Fibroblast of lung (primary cell): ENCODE results near the gene QSOX2. TPM values are rescaled to one million over a fixed set of nuclear protein-coding genes. Genes with fewer than 3 reads are reported as not detected.

Experiments used
- DNase-seq, 2 donors: peaks; one replicate each; pipeline versions ENCODE4 v3.0.0 to v3.0.0-alpha.2; 2010; ENCODE audit warnings: low read depth in 2 of 2
- H2AFZ ChIP-seq: 2 replicates; pipeline ENCODE4 v1.5.1; 2012; ENCODE audit warnings: low read length, control low read depth, inconsistent platforms
- H3K27ac ChIP-seq: 2 replicates; pipeline ENCODE4 v1.5.1; 2011; ENCODE audit warnings: low read length, control low read depth; ENCODE audit not compliant: insufficient read depth
- H3K27me3 ChIP-seq: 2 replicates; pipeline ENCODE4 v1.5.1; 2011; ENCODE audit warnings: mild to moderate bottlenecking, low read length; ENCODE audit not compliant: control insufficient read depth, insufficient read depth
- H3K36me3 ChIP-seq: 2 replicates; pipeline ENCODE4 v1.5.1; 2011; ENCODE audit warnings: low read length; ENCODE audit not compliant: control insufficient read depth, insufficient read depth
- H3K4me1 ChIP-seq: 2 replicates; pipeline ENCODE4 v1.5.1; 2011; ENCODE audit warnings: low read length; ENCODE audit not compliant: control insufficient read depth, insufficient read depth; ENCODE audit errors: extremely low read depth
- H3K4me2 ChIP-seq: 2 replicates; pipeline ENCODE4 v1.5.1; 2011; ENCODE audit warnings: low read length, control low read depth; ENCODE audit not compliant: insufficient read depth; ENCODE audit errors: extremely low read depth
- H3K4me3 ChIP-seq, 4 experiments: fragments of 200-600 bp in 1 of 4; sonication (generic) in 1 of 4; replicated peaks in 1 of 4; 2 replicates each; pipeline ENCODE4 v1.5.1; 2011 to 2016; ENCODE audit warnings: low read length in 4 of 4, low read depth in 3 of 4, mild to moderate bottlenecking in 3 of 4, control low read depth in 2 of 4, inconsistent platforms in 1 of 4, mixed read lengths in 1 of 4; ENCODE audit not compliant: insufficient read depth in 1 of 4; ENCODE audit errors: control extremely low read depth in 1 of 4
- H3K79me2 ChIP-seq: 2 replicates; pipeline ENCODE4 v1.5.1; 2012; ENCODE audit warnings: mild to moderate bottlenecking, low read length, inconsistent platforms; ENCODE audit not compliant: control insufficient read depth, insufficient read depth
- H3K9ac ChIP-seq: 2 replicates; pipeline ENCODE4 v1.5.1; 2011; ENCODE audit warnings: mild to moderate bottlenecking, low read length, control low read depth; ENCODE audit not compliant: insufficient read depth
- H3K9me3 ChIP-seq: 2 replicates; pipeline ENCODE4 v1.5.1; 2012; ENCODE audit warnings: low read depth, low read length; ENCODE audit not compliant: control insufficient read depth, insufficient read depth
- H4K20me1 ChIP-seq: 2 replicates; pipeline ENCODE4 v1.5.1; 2011; ENCODE audit warnings: low read length; ENCODE audit not compliant: control insufficient read depth, insufficient read depth; ENCODE audit errors: extremely low read depth
- EZH2 ChIP-seq: IDR thresholded peaks from 2 replicates; pipeline ENCODE4 v1.5.1; 2012; ENCODE audit warnings: low read length, control low read depth, mild to moderate bottlenecking; ENCODE audit errors: missing control alignments
- polyA plus RNA-seq, 2 donors: library from polyadenylated mRNA; depleted of rRNA in 1 of 2; stranded (reverse) in 1 of 2; unstranded in 1 of 2; fragments of >200 nt; gene quantifications; 2 replicates each; pipeline ENCODE4 v1.2.1, GENCODE V29; 2011 to 2012; ENCODE audit warnings: missing spikeins in 1 of 2
- total RNA-seq: library from RNA; depleted of rRNA; stranded (reverse); fragments of >200 nt; gene quantifications from 2 replicates; pipeline ENCODE4 v1.2.1, GENCODE V29; 2014
- TF ChIP-seq, protein P1 (sequence below), 2 donors: IDR thresholded peaks in 1 of 2; conservative IDR thresholded peaks in 1 of 2; 1 replicate in 1 of 2; 2 replicates in 1 of 2; pipeline ENCODE4 v1.5.1; 2011 to 2012; ENCODE audit warnings: low read length in 2 of 2, control low read depth in 1 of 2, inconsistent platforms in 1 of 2, low read depth in 1 of 2, mild to moderate bottlenecking in 1 of 2

The QSOX2 gene
- total and polyA plus RNA-seq, 2 donors (not counting 1 experiment from before 2014, with no cell fraction given), result 7.8 to 13.2 TPM

DNA sequence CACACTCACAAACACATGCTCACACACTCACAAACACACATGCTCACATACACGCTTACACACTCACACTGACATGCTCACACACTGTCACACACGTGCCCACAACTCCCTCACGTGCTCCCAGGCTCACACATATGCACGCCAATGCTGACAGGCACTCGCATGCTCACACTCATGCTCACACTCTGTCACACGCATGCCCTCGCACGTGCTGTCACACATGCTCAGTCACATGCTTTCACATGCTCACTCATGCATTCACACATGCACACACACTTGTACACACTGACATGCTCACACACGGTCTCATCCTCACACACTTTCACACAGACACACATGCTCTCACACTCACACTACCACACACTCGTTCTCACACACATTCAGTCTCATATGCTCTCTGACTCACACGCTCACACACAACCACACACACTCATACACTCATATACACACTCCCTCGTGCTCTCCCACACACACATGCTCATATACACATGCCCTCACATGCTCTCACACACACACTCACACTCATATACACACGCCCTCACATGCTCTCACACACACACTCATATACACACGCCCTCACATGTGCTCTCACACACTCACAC lies 48.0 kb upstream of the QSOX2 start:
- Histone ChIP-seq H2AFZ (no peak overlapping the region), H3K36me3 (no peaks in the 10 kb centered on the region), H3K4me3 (no peak overlapping the region), H3K79me2 (no peaks in the 10 kb centered on the region), H3K4me2 (no peak overlapping the region), H3K9ac (no peak overlapping the region), H3K9me3 (peaks cover 4% of the 10 kb centered on the region), H4K20me1 (no peaks in the 10 kb centered on the region), H3K27me3 (peaks cover 4% of the 10 kb centered on the region), H3K27ac (no peak overlapping the region), H3K4me1 (no peaks in the 10 kb centered on the region)
- DNase-seq, result no peak
- no peak for TF ChIP-seq EZH2
- TF ChIP-seq, protein P1, sequence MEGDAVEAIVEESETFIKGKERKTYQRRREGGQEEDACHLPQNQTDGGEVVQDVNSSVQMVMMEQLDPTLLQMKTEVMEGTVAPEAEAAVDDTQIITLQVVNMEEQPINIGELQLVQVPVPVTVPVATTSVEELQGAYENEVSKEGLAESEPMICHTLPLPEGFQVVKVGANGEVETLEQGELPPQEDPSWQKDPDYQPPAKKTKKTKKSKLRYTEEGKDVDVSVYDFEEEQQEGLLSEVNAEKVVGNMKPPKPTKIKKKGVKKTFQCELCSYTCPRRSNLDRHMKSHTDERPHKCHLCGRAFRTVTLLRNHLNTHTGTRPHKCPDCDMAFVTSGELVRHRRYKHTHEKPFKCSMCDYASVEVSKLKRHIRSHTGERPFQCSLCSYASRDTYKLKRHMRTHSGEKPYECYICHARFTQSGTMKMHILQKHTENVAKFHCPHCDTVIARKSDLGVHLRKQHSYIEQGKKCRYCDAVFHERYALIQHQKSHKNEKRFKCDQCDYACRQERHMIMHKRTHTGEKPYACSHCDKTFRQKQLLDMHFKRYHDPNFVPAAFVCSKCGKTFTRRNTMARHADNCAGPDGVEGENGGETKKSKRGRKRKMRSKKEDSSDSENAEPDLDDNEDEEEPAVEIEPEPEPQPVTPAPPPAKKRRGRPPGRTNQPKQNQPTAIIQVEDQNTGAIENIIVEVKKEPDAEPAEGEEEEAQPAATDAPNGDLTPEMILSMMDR (conservative IDR thresholded peaks at IDR 0.05 in 1 of 2, IDR thresholded peaks at IDR 0.05 in 1 of 2; ENCODE audit: low read depth in 1 of 2, low read length in 2 of 2), result no peak

- Histone ChIP-seq H4K20me1 (no peaks in the 10 kb centered on the region), H3K9me3 (peaks cover 4% of the 10 kb centered on the region), H3K9ac (no peak overlapping the region), H3K4me2 (no peak overlapping the region), H3K79me2 (no peaks in the 10 kb centered on the region), H3K36me3 (no peaks in the 10 kb centered on the region), H3K4me1 (no peaks in the 10 kb centered on the region), H2AFZ (no peak overlapping the region), H3K4me3 (no peak overlapping the region), H3K27me3 (peaks cover 4% of the 10 kb centered on the region), H3K27ac (no peak overlapping the region)
- no peak for DNase-seq
- TF ChIP-seq, protein P1 (conservative IDR thresholded peaks at IDR 0.05 in 1 of 2, IDR thresholded peaks at IDR 0.05 in 1 of 2; ENCODE audit: low read depth in 1 of 2, low read length in 2 of 2), result no peak
- TF ChIP-seq EZH2, result no peak
Measured at GRCh38 chr9:136292591-136293448, 47.2 kb upstream of the QSOX2 start.

GRCh38 chr9:136292026-136292538 lies 46.5 kb upstream of the QSOX2 start:
- Histone ChIP-seq H3K4me1 (no peaks in the 10 kb centered on the region), H3K4me3 (no peak overlapping the region), H4K20me1 (no peaks in the 10 kb centered on the region), H3K36me3 (no peaks in the 10 kb centered on the region), H3K9me3 (peaks cover 4% of the 10 kb centered on the region), H3K9ac (no peak overlapping the region), H3K79me2 (no peaks in the 10 kb centered on the region), H2AFZ (no peak overlapping the region), H3K27ac (no peak overlapping the region), H3K4me2 (no peak overlapping the region), H3K27me3 (peaks cover 7% of the 10 kb centered on the region)
- no peak for TF ChIP-seq EZH2
- TF ChIP-seq, protein P1 (conservative IDR thresholded peaks at IDR 0.05 in 1 of 2, IDR thresholded peaks at IDR 0.05 in 1 of 2; ENCODE audit: low read depth in 1 of 2, low read length in 2 of 2), result no peak
- DNase-seq, result no peak
